SK-N-SH treated with all-trans-retinoic acid at 6 μM for 48 hours (cell line): ENCODE results near the gene COBL.

ENCODE experiments used
- ATAC-seq: fragments of 200-7000 bp; cut with Tn5 transposase; 3 replicates; pipeline ENCODE4 v1.9.1; 2020; ENCODE audit warnings: mild to moderate bottlenecking, moderate library complexity
- ARNTL ChIP-seq: fragments of 450-650 bp; formaldehyde crosslinking; IDR thresholded peaks from 2 replicates; pipeline ENCODE4 v1.5.0; 2020; ENCODE audit warnings: low read depth, mild to moderate bottlenecking, moderate library complexity, borderline replicate concordance
- CREB5 ChIP-seq: fragments of 250-450 bp; sonication (Bioruptor Pico); IDR thresholded peaks from 2 replicates; pipeline ENCODE4 v1.5.1; 2020; ENCODE audit warnings: low read depth, mild to moderate bottlenecking, moderate library complexity
- CSDC2 ChIP-seq: fragments of 250-450 bp; sonication (Bioruptor Pico); IDR thresholded peaks from 2 replicates; pipeline ENCODE4 v1.5.0; 2020; ENCODE audit warnings: mild to moderate bottlenecking, moderate library complexity
- ESRRG ChIP-seq: fragments of 250-450 bp; sonication (Bioruptor Pico); IDR thresholded peaks from 2 replicates; pipeline ENCODE4 v1.6.1; 2021; ENCODE audit warnings: mild to moderate bottlenecking
- GLIS3 ChIP-seq: fragments of 250-450 bp; sonication (Bioruptor Pico); IDR thresholded peaks from 2 replicates; pipeline ENCODE4 v1.5.0; 2020; ENCODE audit warnings: mild to moderate bottlenecking, moderate library complexity
- ISL1 ChIP-seq: fragments of 250-450 bp; sonication (Bioruptor Pico); IDR thresholded peaks from 2 replicates; pipeline ENCODE4 v2.1.2; 2022; ENCODE audit warnings: mild to moderate bottlenecking, moderate library complexity
- OSR1 ChIP-seq: fragments of 250-450 bp; sonication (Bioruptor Pico); IDR thresholded peaks from 2 replicates; pipeline ENCODE4 v1.8.0; 2022; ENCODE audit warnings: moderate library complexity, mild to moderate bottlenecking, inconsistent platforms
- PATZ1 ChIP-seq: fragments of 250-450 bp; sonication (Bioruptor Pico); IDR thresholded peaks from 2 replicates; pipeline ENCODE4 v1.8.0; 2020; ENCODE audit warnings: mild to moderate bottlenecking, moderate library complexity, borderline replicate concordance
- POU6F1 ChIP-seq: fragments of 250-450 bp; sonication (Bioruptor Pico); IDR thresholded peaks from 2 replicates; pipeline ENCODE4 v1.8.0; 2021; ENCODE audit warnings: low read depth, mild to moderate bottlenecking, moderate library complexity, borderline replicate concordance
- PPARA ChIP-seq: fragments of 250-450 bp; sonication (Bioruptor Pico); IDR thresholded peaks from 2 replicates; pipeline ENCODE4 v1.5.0; 2020; ENCODE audit warnings: mild to moderate bottlenecking, borderline replicate concordance
- RARB ChIP-seq: fragments of 250-450 bp; sonication (Bioruptor Pico); IDR thresholded peaks from 2 replicates; pipeline ENCODE4 v1.8.0; 2021; ENCODE audit warnings: mild to moderate bottlenecking, moderate library complexity
- SNAI2 ChIP-seq: fragments of 250-450 bp; sonication (Bioruptor Pico); IDR thresholded peaks from 2 replicates; pipeline ENCODE4 v1.5.0; 2020; ENCODE audit warnings: mild to moderate bottlenecking, moderate library complexity
- TCF4 ChIP-seq: fragments of 250-450 bp; sonication (Bioruptor Pico); IDR thresholded peaks from 2 replicates; pipeline ENCODE4 v1.8.0; 2021; ENCODE audit warnings: mild to moderate bottlenecking, moderate library complexity, borderline replicate concordance
- TOX ChIP-seq: fragments of 250-450 bp; sonication (Bioruptor Pico); IDR thresholded peaks from 2 replicates; pipeline ENCODE4 v1.8.0; 2021; ENCODE audit warnings: mild to moderate bottlenecking, moderate library complexity, borderline replicate concordance
- TSHZ2 ChIP-seq: fragments of 250-450 bp; sonication (Bioruptor Pico); IDR thresholded peaks from 2 replicates; pipeline ENCODE4 v1.5.0; 2020; ENCODE audit warnings: mild to moderate bottlenecking, moderate library complexity
- ZC3H10 ChIP-seq: fragments of 250-450 bp; sonication (Bioruptor Pico); IDR thresholded peaks from 2 replicates; pipeline ENCODE4 v1.5.1; 2021; ENCODE audit warnings: mild to moderate bottlenecking, moderate library complexity
- ZFP3 ChIP-seq: fragments of 250-450 bp; sonication (Bioruptor Pico); IDR thresholded peaks from 2 replicates; pipeline ENCODE4 v1.5.0; 2020; ENCODE audit warnings: mild to moderate bottlenecking, moderate library complexity

The COBL gene

GRCh38 chr7:51014811-51015210 lies 301.8 kb downstream of the COBL start:
- ATAC-seq = no peak
- TF ChIP-seq TOX (CRISPR knock-in tag) = no peak
- no peak for TF ChIP-seq ESRRG (CRISPR knock-in tag)
- TF ChIP-seq RARB (CRISPR knock-in tag) = no peak

- TF ChIP-seq POU6F1 (CRISPR knock-in tag) (no peak), ARNTL (CRISPR knock-in tag) (no peak), GLIS3 (CRISPR knock-in tag) (no peak), CREB5 (no peak), TCF4 (CRISPR knock-in tag) (no peak), PATZ1 (CRISPR knock-in tag) (no peak), TSHZ2 (no peak)
- TF ChIP-seq, all 23 proteins: peak for 0
- no peak for ATAC-seq
Observed at GRCh38 chr7:51013861-51014511, 302.6 kb downstream of the COBL start.

GRCh38 chr7:51013218-51013786 lies 303.3 kb downstream of the COBL start:
- ATAC-seq = no peak
- TF ChIP-seq OSR1 (no peak), ZFP3 (CRISPR knock-in tag) (no peak), TCF4 (CRISPR knock-in tag) (no peak)
- TF ChIP-seq, all 23 proteins: peak for 0

- ATAC-seq = no peak
- TF ChIP-seq TOX (CRISPR knock-in tag) (no peak), ZC3H10 (CRISPR knock-in tag) (no peak), GLIS3 (CRISPR knock-in tag) (no peak), ISL1 (CRISPR knock-in tag) (no peak), PPARA (CRISPR knock-in tag) (no peak), TSHZ2 (no peak), ZFP3 (CRISPR knock-in tag) (no peak), RARB (CRISPR knock-in tag) (no peak), CREB5 (no peak), ESRRG (CRISPR knock-in tag) (no peak), CSDC2 (CRISPR knock-in tag) (no peak), TCF4 (CRISPR knock-in tag) (no peak), POU6F1 (CRISPR knock-in tag) (no peak), SNAI2 (CRISPR knock-in tag) (no peak)
Observed at GRCh38 chr7:51012569-51013217, 303.9 kb downstream of the COBL start.
